HFFc6 (cell line): Measurements from ENCODE around the gene CHMP3. TPM values are rescaled to one million over a fixed set of nuclear protein-coding genes. Genes with fewer than 3 reads are reported as not detected.

Experiments
- DNase-seq: peaks from one replicate; pipeline ENCODE4 v3.0.0-alpha.2; 2018
- H3K27ac Mint-ChIP-seq: 2 replicates; pipeline ENCODE4 v1.8.0; 2020; ENCODE audit warnings: mild to moderate bottlenecking, mixed read lengths
- H3K27me3 Mint-ChIP-seq: 2 replicates; pipeline ENCODE4 v1.8.0; 2021; ENCODE audit warnings: mild to moderate bottlenecking, moderate library complexity, mixed read lengths; ENCODE audit not compliant: insufficient read depth
- H3K36me3 Mint-ChIP-seq: 2 replicates; pipeline ENCODE4 v1.8.0; 2021; ENCODE audit warnings: low read depth, mixed read lengths
- H3K4me1 Mint-ChIP-seq: 2 replicates; pipeline ENCODE4 v1.8.0; 2020; ENCODE audit warnings: low read depth, mixed read lengths
- H3K4me3 Mint-ChIP-seq: 2 replicates; pipeline ENCODE4 v1.8.0; 2020; ENCODE audit warnings: mild to moderate bottlenecking, moderate library complexity, mixed read lengths
- H3K9me3 Mint-ChIP-seq: 2 replicates; pipeline ENCODE4 v1.8.0; 2020; ENCODE audit warnings: mild to moderate bottlenecking, mixed read lengths
- long read RNA-seq: library from polyadenylated mRNA; unstranded; transcript quantifications from one replicate; pipeline ENCODE4 v2.0.0, GENCODE V29; 2019
- total RNA-seq, 6 experiments: library from RNA; stranded (reverse); fragmentation: NEBNext Ultra II Directional; extraction: Animal tissue kit (Norgen Biotek cat#: 25700); gene quantifications; 2 replicates in 1 of 6; 3 replicates in 5 of 6; pipeline ENCODE4 v1.2.3, GENCODE V29; 2021
- TF ChIP-seq, protein P1 (sequence below): fragments of 200-600 bp; sonication (generic); IDR thresholded peaks from 2 replicates; pipeline ENCODE4 v1.5.0; 2021; ENCODE audit warnings: antibody characterized with exemption, mild to moderate bottlenecking

Gene CHMP3
- 100 to 1,000 TPM in 5 of 6 experiments, 10 to 100 TPM in 1; 96.3 to 120 (median 113) TPM for total RNA-seq
- long read RNA-seq, transcript CHMP3-203 (5 exons, 1,099 nt): minor isoform, 5 of 128 reads
- long read RNA-seq, transcript CHMP3-201 (6 exons, 3,171 nt): major isoform, 93 of 128 reads
- long read RNA-seq, partial matches to known transcripts: 8 of 128 reads
- long read RNA-seq, other reads (novel, unspliced or antisense): 22 of 128 reads

DNA sequence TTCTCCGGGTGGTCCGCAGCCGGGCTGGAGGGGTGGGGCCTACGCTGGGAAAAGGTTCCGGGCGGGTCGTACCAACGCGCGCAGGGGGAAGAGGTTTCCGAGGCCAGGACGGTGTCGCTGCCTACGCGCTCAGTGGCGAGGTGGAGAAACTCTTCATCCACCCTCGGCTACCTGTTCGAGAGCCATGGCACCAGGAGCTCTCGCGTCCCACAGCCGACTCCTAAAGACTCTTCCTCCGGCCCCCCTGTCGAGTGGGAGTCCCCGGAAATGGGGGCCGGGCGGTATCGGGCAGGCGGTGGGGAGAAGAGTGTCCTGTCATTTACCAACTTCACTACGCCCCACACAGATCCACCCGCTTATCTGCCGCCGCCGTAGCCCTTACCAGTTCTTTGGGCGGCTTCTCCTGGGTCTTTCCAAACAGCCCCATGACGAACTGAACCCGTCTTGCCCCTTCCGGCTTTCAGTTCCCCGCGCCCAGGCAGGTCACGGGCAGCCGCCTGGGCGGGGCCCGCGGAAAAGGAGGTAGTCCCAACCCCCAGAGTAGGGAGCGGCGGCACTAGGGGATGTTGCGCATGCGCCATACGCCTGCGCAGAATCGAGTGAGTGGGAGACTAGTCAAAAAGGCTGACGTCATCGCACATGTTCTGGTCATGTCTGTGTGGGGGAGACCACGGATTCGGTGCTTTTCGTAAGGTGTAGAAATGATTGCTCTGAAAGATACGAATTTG, at the start of gene CHMP3:
Gene CHMP3, minus strand, starts transcription at position 522 of the 728 bp plus-strand sequence. Its CDS starts 95 bp downstream, at position 427.
- Mint-ChIP-seq H3K27ac (peak within 1 kb of the TSS; percentile 99), H3K4me3 (peak within 1 kb of the TSS; percentile 99), H3K9me3 (no peaks in the 10 kb centered on the region; the same call in 1 of the 2 replicates), H3K4me1 (peaks cover 24% of the 10 kb centered on the region), H3K27me3 (peaks cover 4% of the 10 kb centered on the region; the same call in 1 of the 2 replicates), H3K36me3 (peaks cover 11% of the 10 kb centered on the region; the same call in 1 of the 2 replicates)
- peak; percentile 94 for DNase-seq
- TF ChIP-seq, protein P1, sequence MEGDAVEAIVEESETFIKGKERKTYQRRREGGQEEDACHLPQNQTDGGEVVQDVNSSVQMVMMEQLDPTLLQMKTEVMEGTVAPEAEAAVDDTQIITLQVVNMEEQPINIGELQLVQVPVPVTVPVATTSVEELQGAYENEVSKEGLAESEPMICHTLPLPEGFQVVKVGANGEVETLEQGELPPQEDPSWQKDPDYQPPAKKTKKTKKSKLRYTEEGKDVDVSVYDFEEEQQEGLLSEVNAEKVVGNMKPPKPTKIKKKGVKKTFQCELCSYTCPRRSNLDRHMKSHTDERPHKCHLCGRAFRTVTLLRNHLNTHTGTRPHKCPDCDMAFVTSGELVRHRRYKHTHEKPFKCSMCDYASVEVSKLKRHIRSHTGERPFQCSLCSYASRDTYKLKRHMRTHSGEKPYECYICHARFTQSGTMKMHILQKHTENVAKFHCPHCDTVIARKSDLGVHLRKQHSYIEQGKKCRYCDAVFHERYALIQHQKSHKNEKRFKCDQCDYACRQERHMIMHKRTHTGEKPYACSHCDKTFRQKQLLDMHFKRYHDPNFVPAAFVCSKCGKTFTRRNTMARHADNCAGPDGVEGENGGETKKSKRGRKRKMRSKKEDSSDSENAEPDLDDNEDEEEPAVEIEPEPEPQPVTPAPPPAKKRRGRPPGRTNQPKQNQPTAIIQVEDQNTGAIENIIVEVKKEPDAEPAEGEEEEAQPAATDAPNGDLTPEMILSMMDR: no peak

DNA sequence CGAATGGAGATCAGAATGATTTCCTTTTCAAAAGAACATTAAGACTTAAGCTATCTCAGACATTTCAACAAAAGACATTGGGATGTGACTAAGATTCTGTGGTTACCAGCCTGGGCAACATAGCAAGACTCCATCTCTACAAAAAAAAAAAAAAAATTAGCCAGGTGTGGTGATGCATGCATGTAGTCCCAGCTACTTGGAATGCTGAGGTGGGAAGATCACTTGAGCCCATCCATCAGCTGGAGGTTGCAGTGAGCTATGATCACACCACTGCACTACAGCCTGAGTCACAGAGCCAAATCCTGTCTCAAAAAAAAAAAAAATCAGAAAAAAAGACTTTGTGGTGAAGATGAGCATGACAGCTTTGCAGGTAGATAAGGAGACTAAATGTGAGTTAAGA, 47.6 kb upstream of the CHMP3 start:
- no peaks in the 10 kb centered on the region; the same call in 1 of the 2 replicates for H3K27me3 Mint-ChIP-seq
- H3K9me3 Mint-ChIP-seq: no peaks in the 10 kb centered on the region
- TF ChIP-seq, protein P1: no peak
- no peak overlapping the region for H3K4me3 Mint-ChIP-seq
- H3K27ac Mint-ChIP-seq: no peak overlapping the region
- no peak for DNase-seq
- H3K36me3 Mint-ChIP-seq: peaks cover 18% of the 10 kb centered on the region
- no peaks in the 10 kb centered on the region for H3K4me1 Mint-ChIP-seq

DNA sequence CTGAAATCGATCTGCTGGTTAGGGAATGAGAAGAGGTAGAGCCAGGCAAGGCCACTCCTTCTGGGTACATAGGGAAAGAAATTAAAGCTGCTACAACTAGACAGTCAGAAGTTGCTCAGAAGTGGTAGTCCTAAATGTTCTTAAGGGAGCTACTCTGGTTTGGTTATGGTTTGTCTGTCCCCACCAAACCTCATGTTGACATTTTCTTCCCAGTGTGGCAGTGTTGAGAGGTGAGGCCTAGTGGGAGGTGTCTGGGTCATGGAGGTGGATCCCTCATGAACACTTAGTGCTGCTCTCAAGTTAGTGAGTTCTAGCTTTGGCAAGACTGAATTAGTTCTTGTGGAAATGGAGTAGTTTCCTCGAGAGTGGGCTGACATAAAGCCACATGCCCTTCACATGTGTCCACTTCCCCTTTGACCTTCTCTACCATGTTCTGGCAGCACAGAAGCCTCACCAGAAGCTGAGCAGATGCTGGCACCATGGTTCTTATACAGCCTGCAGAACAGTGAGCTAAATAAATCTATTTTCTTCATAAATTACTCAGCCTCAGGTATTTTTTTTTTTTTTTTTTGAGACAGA, 45.7 kb upstream of the CHMP3 start:
- no peak overlapping the region for H3K4me3 Mint-ChIP-seq
- TF ChIP-seq, protein P1: no peak
- H3K9me3 Mint-ChIP-seq: no peaks in the 10 kb centered on the region
- no peak overlapping the region for H3K27ac Mint-ChIP-seq
- no peaks in the 10 kb centered on the region for H3K4me1 Mint-ChIP-seq
- peaks cover 38% of the 10 kb centered on the region for H3K36me3 Mint-ChIP-seq
- H3K27me3 Mint-ChIP-seq: no peaks in the 10 kb centered on the region; the same call in 1 of the 2 replicates
- DNase-seq: no peak

DNA sequence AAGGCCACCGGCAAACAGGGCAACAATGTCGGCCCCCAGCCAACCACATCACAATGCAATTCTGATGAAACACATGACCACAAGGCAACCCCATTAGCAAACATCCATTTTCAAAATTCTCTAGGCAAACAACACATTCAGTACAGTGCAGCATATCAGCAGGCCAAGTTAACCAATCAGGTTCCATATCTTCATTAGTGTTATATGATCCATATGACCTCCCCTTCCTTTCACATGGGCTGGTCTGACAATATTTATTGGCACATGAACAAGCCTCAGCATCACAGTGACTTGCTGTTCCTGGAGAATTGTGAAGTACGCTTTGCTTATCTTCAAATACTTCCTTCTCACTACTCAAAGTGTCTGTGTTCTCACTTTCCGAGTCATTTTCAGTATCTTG, 40.7 kb upstream of the CHMP3 start:
- no peak overlapping the region for H3K27ac Mint-ChIP-seq
- H3K27me3 Mint-ChIP-seq: no peaks in the 10 kb centered on the region
- no peak for DNase-seq
- H3K4me3 Mint-ChIP-seq: no peak overlapping the region
- peaks cover 23% of the 10 kb centered on the region for H3K36me3 Mint-ChIP-seq
- TF ChIP-seq, protein P1: no peak
- no peaks in the 10 kb centered on the region for H3K9me3 Mint-ChIP-seq
- H3K4me1 Mint-ChIP-seq: no peaks in the 10 kb centered on the region

DNA sequence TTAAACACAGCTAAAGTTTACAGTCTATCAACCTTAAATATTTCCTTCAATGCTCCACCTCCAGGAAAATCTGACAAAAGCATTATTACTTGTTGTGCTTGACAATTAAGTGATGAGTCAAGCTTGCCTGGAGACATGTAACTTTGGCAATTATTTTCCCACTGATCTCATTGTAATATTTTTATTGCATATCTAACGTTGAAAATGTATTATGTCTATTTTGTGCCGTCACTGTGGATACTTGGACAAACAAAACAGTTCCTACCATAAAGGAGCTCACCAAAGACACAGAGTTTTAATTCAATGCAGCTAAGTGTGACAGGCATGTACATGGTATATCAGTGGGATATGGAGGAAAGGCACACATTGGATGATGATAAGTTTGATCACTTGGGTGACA, 35.7 kb upstream of the CHMP3 start:
- peak; percentile 1 for DNase-seq
- Mint-ChIP-seq H3K4me1 (no peaks in the 10 kb centered on the region), H3K27ac (peak overlapping the region; percentile 4; the same call in 1 of the 2 replicates), H3K36me3 (peaks cover under 1% of the 10 kb centered on the region; the same call in 1 of the 2 replicates), H3K27me3 (peaks cover 2% of the 10 kb centered on the region; the same call in 1 of the 2 replicates), H3K4me3 (no peak overlapping the region), H3K9me3 (no peaks in the 10 kb centered on the region)
- TF ChIP-seq, protein P1: no peak
